A673 (cell line): Measurements from ENCODE around the gene WDR62. TPM values are rescaled to one million over a fixed set of nuclear protein-coding genes. Genes with fewer than 3 reads are reported as not detected.

Experiments
- BruUV-seq: library from RNA; stranded (reverse); fragments of 400-500 nt; replicated peaks from 2 replicates; lab custom pipeline; 2021; lab: Mats Ljungman, UMichigan
- CTCF ChIA-PET: fragments of 300-600 bp; sonication (Branson Sonifier 250); formaldehyde crosslinking; loops from one replicate; lab custom pipeline; 2022; ENCODE audit warnings: antibody characterized with exemption; lab: Charles Lee
- POLR2A ChIA-PET: fragments of 300-600 bp; sonication (Branson Sonifier 250); formaldehyde crosslinking; loops from one replicate; lab custom pipeline; 2022; ENCODE audit warnings: antibody characterized with exemption; ENCODE audit not compliant: low non-redundant PET; lab: Charles Lee
- DNase-seq: peaks from one replicate; pipeline ENCODE4 v3.0.0-alpha.2; 2015; ENCODE audit warnings: low spot score
- H3K27ac ChIP-seq: fragments of 200-600 bp; sonication (generic); 2 replicates; pipeline ENCODE4 v1.5.1; 2016; ENCODE audit warnings: mixed run types, low read depth, mild to moderate bottlenecking, mixed read lengths, antibody characterized with exemption, low read length; ENCODE audit not compliant: poor library complexity, severe bottlenecking
- H3K27me3 ChIP-seq: fragments of 200-600 bp; sonication (generic); replicated peaks from 2 replicates; pipeline ENCODE4 v1.6.1; 2017; ENCODE audit warnings: mixed run types, low read depth, mild to moderate bottlenecking, mixed read lengths, antibody characterized with exemption, low read length; ENCODE audit not compliant: insufficient read depth, poor library complexity
- H3K36me3 ChIP-seq: fragments of 200-600 bp; sonication (generic); 2 replicates; pipeline ENCODE4 v1.6.1; 2016; ENCODE audit warnings: mixed run types, mild to moderate bottlenecking, mixed read lengths, antibody characterized with exemption, low read length; ENCODE audit not compliant: insufficient read depth, poor library complexity, severe bottlenecking
- H3K4me1 ChIP-seq: fragments of 200-600 bp; sonication (generic); 2 replicates; pipeline ENCODE4 v1.6.1; 2017; ENCODE audit warnings: mixed run types, mild to moderate bottlenecking, mixed read lengths, antibody characterized with exemption, low read length; ENCODE audit not compliant: insufficient read depth, poor library complexity, severe bottlenecking
- H3K4me3 ChIP-seq: fragments of 200-600 bp; sonication (generic); 2 replicates; pipeline ENCODE4 v1.5.1; 2016; ENCODE audit warnings: low read depth, mixed run types, mild to moderate bottlenecking, mixed read lengths, low read length; ENCODE audit not compliant: poor library complexity, severe bottlenecking
- H3K9me3 ChIP-seq: fragments of 200-600 bp; sonication (generic); 2 replicates; pipeline ENCODE4 v1.6.1; 2016; ENCODE audit warnings: mixed run types, low read depth, mild to moderate bottlenecking, mixed read lengths, antibody characterized with exemption, low read length; ENCODE audit not compliant: poor library complexity, severe bottlenecking
- CTCF ChIP-seq: fragments of 300-800, 200-600 bp; sonication (generic); conservative IDR thresholded peaks from 2 replicates; pipeline ENCODE4 v1.5.1; 2017; ENCODE audit warnings: low read depth, mild to moderate bottlenecking, antibody characterized with exemption, low read length, moderate library complexity, mixed read lengths
- EZH2 ChIP-seq: fragments of 200-600 bp; sonication (generic); IDR thresholded peaks from 2 replicates; pipeline ENCODE4 v1.6.1; 2017; ENCODE audit warnings: borderline replicate concordance, low read depth, mild to moderate bottlenecking, mixed read lengths, antibody characterized with exemption, low read length; ENCODE audit not compliant: poor library complexity, severe bottlenecking
- intact Hi-C: fragments of 100-400 bp; cut with micrococcal nuclease; formaldehyde crosslinking; loops from one replicate; pipeline ENCODE4 v1.10.0; 2022; ENCODE audit not compliant: unreplicated experiment
- total RNA-seq: library from RNA; stranded (reverse); gene quantifications from 2 replicates; pipeline ENCODE4 v1.2.3, GENCODE V29; 2021

WDR62 gene
- total RNA-seq, 1 experiment from 2014 or later, result 40.4 TPM

GRCh38 chr19:36110487-36111199 lies 55.9 kb downstream of the WDR62 start, which contains the start of gene OVOL3:
TSS of gene OVOL3 (plus strand) at chr19:36111143. CDS start at chr19:36111203, 60 bp downstream.
- intact Hi-C loops, result no loop called here
- H3K4me3 ChIP-seq, result no peak within 1 kb of the TSS
- no peak within 1 kb of the TSS for H3K27ac ChIP-seq
- H3K27me3 ChIP-seq, result no peaks in the 10 kb centered on the region
- H3K36me3 ChIP-seq, result peaks cover 14% of the 10 kb centered on the region
- BruUV-seq, result no TSS peak
- TF ChIP-seq CTCF, result no peak
- TF ChIP-seq EZH2, result no peak
- POLR2A ChIA-PET, result no interaction called here
- peaks cover 6% of the 10 kb centered on the region for H3K4me1 ChIP-seq
- DNase-seq, result no peak
- no peaks in the 10 kb centered on the region for H3K9me3 ChIP-seq
- CTCF ChIA-PET, result interaction anchor here (0.5 kb wide), 1 partner anchor 290 kb away, joined by 3 read pairs; no protein-coding TSS in a partner anchor

DNA sequence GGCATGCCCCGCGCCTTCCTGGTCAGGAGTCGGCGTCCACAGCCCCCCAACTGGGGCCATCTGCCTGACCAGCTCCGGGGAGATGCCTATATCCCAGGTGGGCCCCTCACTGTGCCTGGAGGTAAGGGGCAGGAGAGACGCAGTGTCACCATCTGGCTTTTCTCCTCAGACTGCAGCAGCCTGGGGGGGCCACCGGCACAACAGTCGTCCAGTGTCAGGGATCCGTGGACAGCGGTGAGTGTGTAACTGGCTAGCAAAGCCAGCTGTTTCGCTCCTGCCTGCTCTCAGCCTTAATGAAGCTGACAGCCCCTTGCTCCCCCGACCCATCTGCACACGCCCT lies 56.5 kb downstream of the WDR62 start:
- Histone ChIP-seq H3K4me1 (peaks cover 9% of the 10 kb centered on the region), H3K4me3 (no peak overlapping the region), H3K27ac (no peak overlapping the region), H3K27me3 (no peaks in the 10 kb centered on the region), H3K9me3 (no peaks in the 10 kb centered on the region), H3K36me3 (peaks cover 14% of the 10 kb centered on the region)
- no peak for DNase-seq
- no peak for TF ChIP-seq CTCF
- BruUV-seq, result no TSS peak
- ChIA-PET CTCF (interaction anchor here (0.5 kb wide), 1 partner anchor 291 kb away, joined by 3 read pairs; no protein-coding TSS in a partner anchor), POLR2A (no interaction called here)
- intact Hi-C loops, result no loop called here

DNA sequence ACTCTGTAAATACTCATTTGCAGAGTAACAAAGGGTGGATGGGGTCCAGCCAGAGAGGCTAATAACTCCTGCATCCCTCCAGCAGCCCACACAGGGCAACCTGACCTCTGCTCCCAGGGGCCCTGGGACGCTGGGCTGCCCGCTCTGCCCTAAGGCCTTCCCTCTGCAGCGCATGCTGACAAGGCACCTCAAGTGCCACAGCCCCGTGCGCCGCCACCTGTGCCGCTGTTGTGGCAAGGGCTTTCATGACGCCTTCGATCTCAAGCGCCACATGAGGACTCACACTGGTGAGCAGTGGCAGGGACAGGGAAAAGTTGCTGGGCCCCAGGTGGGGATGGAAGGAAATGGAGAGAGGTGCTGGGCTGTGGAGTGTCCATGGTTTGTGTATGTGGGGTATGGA lies 58.0 kb downstream of the WDR62 start:
- peaks cover 14% of the 10 kb centered on the region for H3K36me3 ChIP-seq
- no peak overlapping the region for H3K27ac ChIP-seq
- peaks cover 13% of the 10 kb centered on the region for H3K4me1 ChIP-seq
- no peaks in the 10 kb centered on the region for H3K9me3 ChIP-seq
- H3K27me3 ChIP-seq, result no peaks in the 10 kb centered on the region
- CTCF ChIA-PET, result no interaction called here
- POLR2A ChIA-PET, result no interaction called here
- intact Hi-C loops, result no loop called here
- BruUV-seq, result no TSS peak
- no peak for DNase-seq
- no peak overlapping the region for H3K4me3 ChIP-seq
- TF ChIP-seq CTCF (no peak), EZH2 (no peak)
